Esophagus squamous epithelium (tissue), 5 donors: ENCODE measurements around the gene GRIP1. TPM values are rescaled to one million over a fixed set of nuclear protein-coding genes. Genes with fewer than 3 reads are reported as not detected.

Experiments used
- DNase-seq: peaks from one replicate; lab custom pipeline; 2025; lab: John Stamatoyannopoulos, UW
- H3K27ac ChIP-seq, 4 donors: fragments of 200-600 bp; sonication (generic); one replicate each; pipeline ENCODE4 v1.5.1; 2016 to 2019; ENCODE audit warnings: mild to moderate bottlenecking in 1 of 4
- H3K27me3 ChIP-seq, 4 donors: fragments of 200-600 bp; sonication (generic); 1 replicate in 3 of 4; 2 replicates in 1 of 4; pipeline versions ENCODE4 v1.5.1 to v1.6.0; 2017 to 2021; ENCODE audit warnings: antibody characterized with exemption in 1 of 4
- H3K36me3 ChIP-seq, 3 donors: fragments of 200-600 bp; sonication (generic); one replicate each; pipeline ENCODE4 v1.5.1; 2016 to 2019
- H3K4me1 ChIP-seq, 3 donors: fragments of 200-600 bp; sonication (generic); one replicate each; pipeline ENCODE4 v1.5.1; 2017 to 2019
- H3K4me3 ChIP-seq, 4 donors: fragments of 200-600 bp; sonication (generic); 1 replicate in 3 of 4; 2 replicates in 1 of 4; pipeline ENCODE4 v1.5.1; 2016 to 2019; ENCODE audit warnings: mild to moderate bottlenecking in 2 of 4, moderate library complexity in 1 of 4
- H3K9me3 ChIP-seq, 3 donors: fragments of 200-600 bp; sonication (generic); one replicate each; pipeline ENCODE4 v1.5.1; 2016 to 2019
- CTCF ChIP-seq, 6 experiments: fragments of 450-650 bp in 4 of 6; fragments of 200-600 bp in 2 of 6; sonication (generic) in 2 of 6; IDR thresholded peaks; one replicate each; pipeline ENCODE4 v1.5.1; 2016 to 2019; ENCODE audit warnings: antibody characterized with exemption in 6 of 6, mild to moderate bottlenecking in 4 of 6, moderate library complexity in 4 of 6
- POLR2A ChIP-seq, 4 donors: fragments of 450-650 bp; IDR thresholded peaks; one replicate each; pipeline ENCODE4 v1.6.1; 2017; ENCODE audit warnings: antibody characterized with exemption in 4 of 4, mild to moderate bottlenecking in 4 of 4, moderate library complexity in 3 of 4
- WGBS, 2 donors: methylation state at CpG; one replicate each; pipeline ENCODE4 v1.1.5; 2018; 5-methylcytosine and 5-hydroxymethylcytosine counted together
- intact Hi-C: fragments of 100-400 bp; cut with DNase I; formaldehyde crosslinking; loops from one replicate; pipeline ENCODE4 v1.15.0; 2022
- total RNA-seq, 4 donors: library from RNA; depleted of rRNA; stranded (reverse); fragments of >200 nt; gene quantifications; one replicate each; pipeline ENCODE4 v1.1.0, GENCODE V29; 2016
- donor health status: DM: yes; HTN: yes; CAD: no.

The GRIP1 gene
- total RNA-seq, 4 donors from 2014 or later: 4.9 to 15.9 (median 11.0) TPM

- Histone ChIP-seq H3K36me3 (no peaks in the 10 kb centered on the region), H3K4me1 (no peaks in the 10 kb centered on the region), H3K4me3 (no peak overlapping the region), H3K27ac (no peak overlapping the region), H3K27me3 (no peaks in the 10 kb centered on the region), H3K9me3 (no peaks in the 10 kb centered on the region)
- no peak for DNase-seq
- WGBS, 2 donors: 69 to 77% methylated on average over 3 of the region's 3 CpGs
- TF ChIP-seq POLR2A (IDR thresholded peaks at IDR 0.05) (no peak), CTCF (IDR thresholded peaks at IDR 0.05) (no peak)
- intact Hi-C loops: no loop called here
Observed at GRCh38 chr12:66365718-66366490, 313.0 kb downstream of the GRIP1 start.

GRCh38 chr12:66361703-66362102 is 317.2 kb downstream of the GRIP1 start:
- TF ChIP-seq CTCF (IDR thresholded peaks at IDR 0.05): no peak
- TF ChIP-seq POLR2A (IDR thresholded peaks at IDR 0.05): no peak
- WGBS, 2 donors: 93 to 98% methylated on average over 3 of the region's 4 CpGs

GRCh38 chr12:66359300-66359699 is 319.6 kb downstream of the GRIP1 start:
- H3K27me3 ChIP-seq: no peaks in the 10 kb centered on the region
- no peak for DNase-seq
- no peak overlapping the region for H3K27ac ChIP-seq
- intact Hi-C loops: no loop called here
- H3K4me1 ChIP-seq: no peaks in the 10 kb centered on the region
- H3K4me3 ChIP-seq: no peak overlapping the region
- H3K9me3 ChIP-seq: no peaks in the 10 kb centered on the region
- TF ChIP-seq POLR2A (IDR thresholded peaks at IDR 0.05): no peak
- TF ChIP-seq CTCF (IDR thresholded peaks at IDR 0.05): no peak
- no peaks in the 10 kb centered on the region for H3K36me3 ChIP-seq

More at GRCh38 chr12:66361703-66362102, 317.2 kb downstream of the GRIP1 start:
- no peaks in the 10 kb centered on the region for H3K27me3 ChIP-seq
- no peaks in the 10 kb centered on the region for H3K9me3 ChIP-seq
- H3K4me3 ChIP-seq: no peak overlapping the region
- H3K4me1 ChIP-seq: no peaks in the 10 kb centered on the region
- no peaks in the 10 kb centered on the region for H3K36me3 ChIP-seq
- intact Hi-C loops: no loop called here
- no peak for DNase-seq
- no peak overlapping the region for H3K27ac ChIP-seq

- Histone ChIP-seq H3K27ac (no peak overlapping the region), H3K27me3 (no peaks in the 10 kb centered on the region), H3K9me3 (no peaks in the 10 kb centered on the region), H3K36me3 (peaks cover 0 to 21% (median 0%) of the 10 kb centered on the region in 3 donors), H3K4me3 (no peak overlapping the region), H3K4me1 (no peaks in the 10 kb centered on the region)
- intact Hi-C loops: no loop called here
- no peak for TF ChIP-seq CTCF (IDR thresholded peaks at IDR 0.05)
- TF ChIP-seq POLR2A (IDR thresholded peaks at IDR 0.05): no peak
- WGBS, 2 donors: 84 to 87% methylated on average over 6 of the region's 6 CpGs
- DNase-seq: no peak
Observed at GRCh38 chr12:66354291-66354690, 324.6 kb downstream of the GRIP1 start.

- Histone ChIP-seq H3K9me3 (no peaks in the 10 kb centered on the region), H3K4me1 (no peaks in the 10 kb centered on the region), H3K27ac (no peak overlapping the region), H3K27me3 (no peaks in the 10 kb centered on the region), H3K4me3 (no peak overlapping the region), H3K36me3 (peaks cover 0 to 30% (median 0%) of the 10 kb centered on the region in 3 donors)
- 93 to 98% methylated on average over 8 of the region's 8 CpGs for WGBS, 2 donors
- no peak for TF ChIP-seq CTCF (IDR thresholded peaks at IDR 0.05)
- TF ChIP-seq POLR2A (IDR thresholded peaks at IDR 0.05): no peak
- no peak for DNase-seq
- intact Hi-C loops: no loop called here
Observed at GRCh38 chr12:66352899-66353298, 326.0 kb downstream of the GRIP1 start.
